Measurements from ENCODE around the gene EHMT2. TPM values are rescaled to one million over a fixed set of nuclear protein-coding genes. Genes with fewer than 3 reads are reported as not detected.

Gene EHMT2
- total and polyA plus RNA-seq, 4 donors = 44.7 to 125 (median 88.3) TPM

DNA sequence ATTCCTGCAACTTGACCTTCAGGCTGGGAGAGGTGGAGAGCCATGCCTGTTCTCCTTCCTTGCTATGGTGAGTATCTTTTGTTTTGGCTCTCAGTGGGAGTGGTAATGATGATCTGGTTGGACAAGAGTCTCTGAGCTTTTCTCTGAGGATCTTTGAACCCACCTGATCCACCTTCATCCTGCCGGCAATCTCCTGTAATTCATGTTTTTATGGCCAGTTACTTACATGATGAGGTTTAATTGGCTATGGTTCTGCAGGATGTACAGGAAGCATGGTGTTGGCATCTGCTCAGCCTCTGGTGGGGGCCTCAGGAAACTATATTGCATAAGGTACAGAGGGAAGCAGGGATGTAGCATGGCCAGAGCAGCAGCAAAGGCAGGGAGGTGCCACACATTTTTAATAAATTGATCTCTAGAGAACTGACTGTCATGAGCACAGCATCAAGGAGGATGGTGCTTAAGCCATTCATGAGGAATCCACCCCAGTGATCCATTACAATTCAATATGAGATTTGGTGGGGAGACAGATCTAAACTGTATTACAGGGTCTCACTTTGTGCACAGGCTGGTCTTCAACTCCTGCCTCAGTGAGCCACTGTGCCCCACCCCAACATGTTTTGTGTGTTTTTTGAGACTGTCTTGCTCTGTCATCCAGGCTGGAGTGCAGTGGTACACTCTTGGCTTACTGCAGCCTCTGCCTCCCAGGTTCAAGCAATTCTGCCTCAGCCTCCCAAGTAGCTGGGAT lies 60.0 kb downstream of the EHMT2 start:
- H3K27ac ChIP-seq (ENCODE audit: low read depth, low read length) = peak overlapping the region; percentile 33
- no peaks in the 10 kb centered on the region for H3K27me3 ChIP-seq (ENCODE audit: control insufficient read depth, insufficient read depth, low read length)
- peaks cover 40% of the 10 kb centered on the region for H3K4me1 ChIP-seq (ENCODE audit: control insufficient read depth, insufficient read depth, low read length)
- H3K36me3 ChIP-seq (ENCODE audit: control insufficient read depth, insufficient read depth, low read length) = peaks cover 42% of the 10 kb centered on the region
- H3K9me3 ChIP-seq (ENCODE audit: control insufficient read depth, insufficient read depth, low read length) = no peaks in the 10 kb centered on the region
- H3K4me3 ChIP-seq (ENCODE audit: low read depth, low read length) = peak overlapping the region; percentile 21
- WGBS (ENCODE audit: insufficient coverage) = 80% methylated on average over 1 of the region's 1 CpG
- DNase-seq (ENCODE audit: low read depth in 4 of 6, low spot score in 6 of 6) = no peak

DNA sequence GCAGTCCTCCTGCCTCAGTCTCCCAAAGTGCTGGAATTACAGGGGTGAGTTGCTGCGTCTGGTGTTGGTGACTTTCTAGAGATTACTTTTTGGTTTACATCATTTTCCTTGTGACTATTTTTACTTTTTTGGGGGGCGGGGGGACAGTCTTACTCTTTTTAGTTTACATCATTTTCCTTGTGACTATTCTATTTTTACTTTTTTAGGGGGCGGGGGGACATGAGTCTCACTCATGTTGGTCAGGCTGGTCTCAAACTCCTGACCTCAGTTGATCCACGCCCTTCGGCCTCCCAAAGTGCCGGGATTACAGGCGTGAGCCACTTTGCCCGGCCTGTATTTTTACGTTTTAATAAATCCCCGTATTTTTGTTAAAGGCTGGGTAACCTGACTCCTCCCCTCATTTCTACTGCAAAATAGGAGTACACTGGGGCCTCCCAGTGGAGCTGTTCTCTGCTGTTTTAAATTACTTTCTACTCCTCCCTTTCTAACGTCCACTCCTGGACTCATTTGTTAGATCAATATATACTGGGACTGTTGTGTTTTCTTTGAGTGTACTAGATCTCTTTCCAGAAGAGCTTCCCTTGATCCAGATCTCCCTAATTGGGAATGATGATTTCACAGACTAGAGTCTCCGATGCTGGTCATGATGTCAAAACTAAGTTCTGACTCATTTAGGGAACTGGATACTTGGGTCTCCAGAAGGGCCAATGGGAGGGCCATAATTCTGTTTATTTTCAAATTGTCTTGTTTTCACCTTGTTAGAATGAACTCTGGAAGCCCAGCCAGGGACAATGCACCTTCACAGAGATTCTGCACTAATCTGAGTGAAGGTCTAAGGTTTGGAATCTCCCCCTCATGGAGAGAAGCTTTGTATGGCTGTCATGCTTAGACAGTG lies 60.8 kb downstream of the EHMT2 start:
- DNase-seq (ENCODE audit: low read depth in 4 of 6, low spot score in 6 of 6) = no peak
- peaks cover 40% of the 10 kb centered on the region for H3K4me1 ChIP-seq (ENCODE audit: control insufficient read depth, insufficient read depth, low read length)
- H3K9me3 ChIP-seq (ENCODE audit: control insufficient read depth, insufficient read depth, low read length) = no peaks in the 10 kb centered on the region
- peaks cover 42% of the 10 kb centered on the region for H3K36me3 ChIP-seq (ENCODE audit: control insufficient read depth, insufficient read depth, low read length)
- peak overlapping the region; percentile 41 for H3K27ac ChIP-seq (ENCODE audit: low read depth, low read length)
- peak overlapping the region; percentile 98 for H3K4me3 ChIP-seq (ENCODE audit: low read depth, low read length)
- WGBS (ENCODE audit: insufficient coverage) = 75% methylated on average over 8 of the region's 12 CpGs
- no peaks in the 10 kb centered on the region for H3K27me3 ChIP-seq (ENCODE audit: control insufficient read depth, insufficient read depth, low read length)

DNA sequence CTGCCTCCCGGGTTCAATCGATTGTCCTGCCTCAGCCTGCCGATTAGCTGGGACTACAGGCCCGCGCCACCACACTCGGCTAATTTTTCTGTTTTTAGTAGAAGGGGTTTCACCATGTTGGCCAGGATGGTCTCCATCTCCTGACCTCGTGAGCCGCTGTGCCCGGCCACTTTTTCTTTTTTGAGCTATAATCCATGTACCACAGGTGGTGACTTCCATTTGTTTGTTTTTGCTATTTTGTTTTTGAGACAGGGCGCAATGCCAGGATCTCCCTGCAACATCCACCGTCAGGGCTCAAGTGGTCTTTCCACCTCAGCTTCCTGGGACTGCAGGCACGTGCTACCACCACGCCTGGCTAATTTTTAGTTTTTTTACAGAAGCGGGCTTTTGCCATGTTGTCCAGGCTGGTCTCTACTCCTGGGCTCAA lies 61.4 kb downstream of the EHMT2 start:
- Histone ChIP-seq H3K27me3 (ENCODE audit: control insufficient read depth, insufficient read depth, low read length) (no peaks in the 10 kb centered on the region), H3K4me3 (ENCODE audit: low read depth, low read length) (peak overlapping the region; percentile 98), H3K27ac (ENCODE audit: low read depth, low read length) (peak overlapping the region; percentile 41), H3K4me1 (ENCODE audit: control insufficient read depth, insufficient read depth, low read length) (peaks cover 44% of the 10 kb centered on the region), H3K36me3 (ENCODE audit: control insufficient read depth, insufficient read depth, low read length) (peaks cover 39% of the 10 kb centered on the region), H3K9me3 (ENCODE audit: control insufficient read depth, insufficient read depth, low read length) (no peaks in the 10 kb centered on the region)
- no peak for DNase-seq (ENCODE audit: low read depth in 4 of 6, low spot score in 6 of 6)
- 60% methylated on average over 7 of the region's 14 CpGs for WGBS (ENCODE audit: insufficient coverage)

DNA sequence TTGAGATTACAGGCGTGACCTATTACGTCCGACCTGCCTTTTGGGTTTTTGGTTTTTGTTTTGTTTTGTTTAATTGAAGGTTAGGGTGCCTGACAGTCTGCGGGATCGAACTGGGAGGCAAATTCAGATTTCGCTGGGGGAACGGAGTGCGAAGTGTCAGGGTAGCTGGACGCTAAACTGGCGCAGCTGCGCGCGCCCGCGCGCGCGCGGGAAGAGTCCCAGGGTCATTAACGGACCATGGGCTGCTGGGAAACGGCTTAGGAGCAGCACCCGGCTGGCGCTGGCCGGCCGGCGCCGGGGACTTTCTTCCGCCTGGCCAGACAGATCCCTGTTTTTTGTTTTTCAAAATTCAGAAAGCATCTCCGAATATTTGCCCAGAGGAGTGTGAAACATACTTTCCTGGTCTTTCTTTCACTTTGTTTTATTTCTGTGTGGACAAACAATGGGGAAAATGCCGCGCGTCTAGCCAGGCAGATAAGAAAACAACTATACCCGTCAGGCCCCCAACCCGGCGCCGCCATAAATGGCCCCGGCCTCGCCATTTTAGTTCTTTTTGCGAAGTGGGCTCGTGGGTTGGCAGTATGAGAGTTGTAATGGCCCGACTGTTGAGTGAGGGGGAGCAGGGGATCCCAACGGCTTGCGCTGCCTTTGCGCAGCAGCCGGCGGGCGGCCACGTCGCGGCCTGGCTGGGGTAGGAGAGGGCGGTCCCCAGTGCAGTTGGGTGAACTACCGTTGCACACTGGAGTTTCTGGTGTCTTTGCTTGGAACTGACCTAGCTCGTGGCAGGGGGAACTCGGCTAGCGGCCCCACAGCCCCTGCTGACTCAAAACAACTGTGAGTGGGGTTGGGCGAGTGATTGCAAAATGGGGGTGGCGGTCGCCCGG lies 62.9 kb downstream of the EHMT2 start:
- under 1% methylated on average over 56 of the region's 59 CpGs for WGBS (ENCODE audit: insufficient coverage)
- DNase-seq (ENCODE audit: low read depth in 4 of 6, low spot score in 6 of 6) = peak in 5 of 6 donors; percentile 79 to 95 (median 89)
- H3K27ac ChIP-seq (ENCODE audit: low read depth, low read length) = peak overlapping the region; percentile 99
- H3K4me3 ChIP-seq (ENCODE audit: low read depth, low read length) = peak overlapping the region; percentile 98
- H3K36me3 ChIP-seq (ENCODE audit: control insufficient read depth, insufficient read depth, low read length) = peaks cover 26% of the 10 kb centered on the region
- H3K9me3 ChIP-seq (ENCODE audit: control insufficient read depth, insufficient read depth, low read length) = no peaks in the 10 kb centered on the region
- peaks cover 44% of the 10 kb centered on the region for H3K4me1 ChIP-seq (ENCODE audit: control insufficient read depth, insufficient read depth, low read length)
- H3K27me3 ChIP-seq (ENCODE audit: control insufficient read depth, insufficient read depth, low read length) = no peaks in the 10 kb centered on the region

DNA sequence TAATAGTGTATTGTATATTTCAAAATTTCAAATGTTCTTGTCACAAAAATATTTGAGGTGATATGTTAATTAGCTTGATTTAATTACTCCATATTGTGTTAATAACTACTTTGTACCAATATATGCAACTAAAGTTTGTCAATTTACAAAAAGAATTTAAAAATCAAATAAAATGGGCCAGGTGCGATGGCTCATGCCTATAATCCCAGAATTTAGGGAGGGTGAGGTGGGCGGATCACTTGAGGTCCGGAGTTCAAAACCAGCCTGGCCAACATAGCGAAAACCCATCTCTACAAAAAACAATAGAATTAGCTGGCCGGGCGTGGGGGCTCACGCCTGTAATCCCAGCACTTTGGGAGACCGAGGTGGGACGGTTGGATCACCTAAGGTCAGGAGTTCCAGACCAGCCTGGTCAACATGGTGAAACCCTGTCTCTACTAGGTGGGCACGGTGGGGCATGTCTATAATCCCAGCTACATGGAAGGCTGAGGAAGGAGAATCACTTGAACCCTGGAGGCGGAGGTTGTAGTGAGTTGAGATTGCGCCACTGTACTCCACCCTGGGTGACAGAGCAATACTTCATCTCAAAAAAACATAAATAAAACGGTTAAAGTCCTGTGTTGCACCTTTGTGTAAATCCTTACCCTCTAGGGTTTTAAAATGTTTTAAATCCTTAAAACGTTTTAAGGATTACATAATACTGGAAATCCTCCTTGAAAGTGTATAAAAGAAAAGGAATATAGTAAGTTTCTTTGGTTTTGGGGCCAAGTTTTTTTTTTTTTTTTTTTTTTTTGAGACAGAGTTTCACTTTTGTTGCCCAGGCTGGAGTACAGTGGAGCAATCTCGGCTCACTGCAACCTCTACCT lies 65.9 kb downstream of the EHMT2 start:
- Histone ChIP-seq H3K27ac (ENCODE audit: low read depth, low read length) (no peak overlapping the region), H3K9me3 (ENCODE audit: control insufficient read depth, insufficient read depth, low read length) (no peaks in the 10 kb centered on the region), H3K4me1 (ENCODE audit: control insufficient read depth, insufficient read depth, low read length) (peaks cover 29% of the 10 kb centered on the region), H3K4me3 (ENCODE audit: low read depth, low read length) (peak overlapping the region; percentile 77), H3K36me3 (ENCODE audit: control insufficient read depth, insufficient read depth, low read length) (no peaks in the 10 kb centered on the region), H3K27me3 (ENCODE audit: control insufficient read depth, insufficient read depth, low read length) (no peaks in the 10 kb centered on the region)
- no peak for DNase-seq (ENCODE audit: low read depth in 4 of 6, low spot score in 6 of 6)
- WGBS (ENCODE audit: insufficient coverage) = 93% methylated on average over 6 of the region's 15 CpGs

DNA sequence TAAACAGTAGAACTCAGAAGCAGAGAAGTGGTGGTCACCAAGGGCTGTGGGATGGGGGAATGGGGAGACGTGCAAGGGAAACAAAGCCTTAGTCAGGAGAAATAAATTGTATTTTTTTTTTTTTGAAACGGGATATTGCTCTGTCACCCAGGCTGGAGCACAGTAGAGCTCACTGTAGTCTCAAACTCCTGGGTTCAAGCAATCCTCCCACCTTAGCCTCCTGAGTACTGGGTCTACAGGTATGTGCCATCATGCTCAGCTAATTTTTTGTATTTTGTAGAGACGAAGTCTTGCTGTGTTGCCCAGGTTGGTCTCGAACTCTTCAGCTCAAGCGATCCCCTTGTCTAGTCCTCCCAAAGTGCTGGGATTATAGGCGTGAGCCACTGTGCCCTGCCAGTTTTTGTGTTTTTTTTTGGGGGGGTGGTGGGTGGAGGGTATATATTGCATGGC lies 66.6 kb downstream of the EHMT2 start:
- Histone ChIP-seq H3K4me1 (ENCODE audit: control insufficient read depth, insufficient read depth, low read length) (peaks cover 29% of the 10 kb centered on the region), H3K27ac (ENCODE audit: low read depth, low read length) (peak overlapping the region; percentile 94), H3K27me3 (ENCODE audit: control insufficient read depth, insufficient read depth, low read length) (no peaks in the 10 kb centered on the region), H3K4me3 (ENCODE audit: low read depth, low read length) (peak overlapping the region; percentile 77), H3K9me3 (ENCODE audit: control insufficient read depth, insufficient read depth, low read length) (no peaks in the 10 kb centered on the region), H3K36me3 (ENCODE audit: control insufficient read depth, insufficient read depth, low read length) (no peaks in the 10 kb centered on the region)
- 87% methylated on average over 3 of the region's 6 CpGs for WGBS (ENCODE audit: insufficient coverage)
- no peak for DNase-seq (ENCODE audit: low read depth in 4 of 6, low spot score in 6 of 6)

Small RNAs within 50 kb of the gene (small RNA-seq; reads per million reads assigned to genes)
- gene AL645922.1 (ENCODE audit: low replicate concordance) = not detected
- 111 reads per million, percentile 98 among the genes with 10 or more reads in this experiment for gene SNORD48 (ENCODE audit: low replicate concordance)
- gene SNORD52 (ENCODE audit: low replicate concordance) = not detected

Other genes with a start within 250 kb of the EHMT2 start
Only the 30 nearest of the 36 such genes appear.
- 1 to 10 TPM; 2.1 to 8.6 TPM for gene LY6G5B, start 227.7 kb downstream of the EHMT2 start, total RNA-seq
- gene LY6G5B, start 227.7 kb downstream of the EHMT2 start, polyA plus RNA-seq (ENCODE audit: insufficient read length in 2 of 2) = 10 to 100 TPM; 17.6 to 35.6 TPM
- 1 to 10 TPM in 1 of 2 donors, under 1 TPM in 1; 0.40 to 3.3 TPM for gene LY6G5C, start 216.6 kb downstream of the EHMT2 start, total RNA-seq
- gene LY6G5C, start 216.6 kb downstream of the EHMT2 start, polyA plus RNA-seq (ENCODE audit: insufficient read length in 2 of 2) = 10 to 100 TPM in 1 of 2 donors, 1 to 10 TPM in 1; 8.5 to 13.1 TPM
- gene ABHD16A, start 194.4 kb downstream of the EHMT2 start, total RNA-seq = 10 to 100 TPM; 51.8 to 83.6 TPM
- 10 to 100 TPM; 72.0 to 85.8 TPM for gene ABHD16A, start 194.4 kb downstream of the EHMT2 start, polyA plus RNA-seq (ENCODE audit: insufficient read length in 2 of 2)
- gene LY6G6F, start 190.8 kb downstream of the EHMT2 start, total RNA-seq = under 1 TPM in 1 of 2 donors, not detected in 1; 0.30 TPM
- under 1 TPM in 1 of 2 donors, not detected in 1; 0.27 TPM for gene LY6G6F, start 190.8 kb downstream of the EHMT2 start, polyA plus RNA-seq (ENCODE audit: insufficient read length in 2 of 2)
- gene LY6G6D, start 182.3 kb downstream of the EHMT2 start, total RNA-seq = 1 to 10 TPM; 1.1 to 6.6 TPM
- 1 to 10 TPM in 1 of 2 donors, under 1 TPM in 1; 0.51 to 2.3 TPM for gene LY6G6D, start 182.3 kb downstream of the EHMT2 start, polyA plus RNA-seq (ENCODE audit: insufficient read length in 2 of 2)
- gene LY6G6C, start 176.0 kb downstream of the EHMT2 start, total RNA-seq = under 1 TPM in 1 of 2 donors, not detected in 1; 0.17 TPM
- gene LY6G6C, start 176.0 kb downstream of the EHMT2 start, polyA plus RNA-seq (ENCODE audit: insufficient read length in 2 of 2) = 1 to 10 TPM in 1 of 2 donors, under 1 TPM in 1; 0.71 to 1.2 TPM
- under 1 TPM in 1 of 2 donors, not detected in 1; 0.17 TPM for gene MPIG6B, start 174.3 kb downstream of the EHMT2 start, total RNA-seq
- 1 to 10 TPM in 1 of 2 donors, under 1 TPM in 1; 0.81 to 1.3 TPM for gene MPIG6B, start 174.3 kb downstream of the EHMT2 start, polyA plus RNA-seq (ENCODE audit: insufficient read length in 2 of 2)
- gene DDAH2, start 168.4 kb downstream of the EHMT2 start, total RNA-seq = 100 to 1,000 TPM in 1 of 2 donors, 10 to 100 TPM in 1; 62.9 to 207 TPM
- 100 to 1,000 TPM; 159 to 178 TPM for gene DDAH2, start 168.4 kb downstream of the EHMT2 start, polyA plus RNA-seq (ENCODE audit: insufficient read length in 2 of 2)
- 100 to 1,000 TPM in 1 of 2 donors, 10 to 100 TPM in 1; 96.3 to 322 TPM for gene CLIC1, start 161.2 kb downstream of the EHMT2 start, total RNA-seq
- gene CLIC1, start 161.2 kb downstream of the EHMT2 start, polyA plus RNA-seq (ENCODE audit: insufficient read length in 2 of 2) = 10 to 100 TPM; 73.5 to 87.1 TPM
- 10 to 100 TPM in 1 of 2 donors, 1 to 10 TPM in 1; 6.2 to 20.2 TPM for gene MSH5, start 157.7 kb downstream of the EHMT2 start, total RNA-seq
- 10 to 100 TPM; 18.9 to 38.8 TPM for gene MSH5, start 157.7 kb downstream of the EHMT2 start, polyA plus RNA-seq (ENCODE audit: insufficient read length in 2 of 2)
- 1 to 10 TPM; 3.4 to 9.5 TPM for gene SAPCD1, start 135.0 kb downstream of the EHMT2 start, total RNA-seq
- 10 to 100 TPM; 10.5 to 11.1 TPM for gene SAPCD1, start 135.0 kb downstream of the EHMT2 start, polyA plus RNA-seq (ENCODE audit: insufficient read length in 2 of 2)
- gene VWA7, start 120.4 kb downstream of the EHMT2 start, total RNA-seq = 1 to 10 TPM; 1.8 to 2.9 TPM
- 1 to 10 TPM; 4.0 to 4.3 TPM for gene VWA7, start 120.4 kb downstream of the EHMT2 start, polyA plus RNA-seq (ENCODE audit: insufficient read length in 2 of 2)
- 10 to 100 TPM; 25.3 to 35.5 TPM for gene VARS1, start 101.9 kb downstream of the EHMT2 start, total RNA-seq
- 10 to 100 TPM; 66.1 to 70.6 TPM for gene VARS1, start 101.9 kb downstream of the EHMT2 start, polyA plus RNA-seq (ENCODE audit: insufficient read length in 2 of 2)
- 10 to 100 TPM; 18.0 to 45.7 TPM for gene LSM2, start 90.7 kb downstream of the EHMT2 start, total RNA-seq
- 10 to 100 TPM; 54.4 to 63.3 TPM for gene LSM2, start 90.7 kb downstream of the EHMT2 start, polyA plus RNA-seq (ENCODE audit: insufficient read length in 2 of 2)
- gene HSPA1L, start 82.4 kb downstream of the EHMT2 start, total RNA-seq = 1 to 10 TPM; 3.3 to 4.8 TPM
- gene HSPA1L, start 82.4 kb downstream of the EHMT2 start, polyA plus RNA-seq (ENCODE audit: insufficient read length in 2 of 2) = 1 to 10 TPM; 5.1 to 6.1 TPM
- gene HSPA1A, start 82.2 kb downstream of the EHMT2 start, total RNA-seq = 100 to 1,000 TPM; 221 to 541 TPM
- 100 to 1,000 TPM; 117 to 175 TPM for gene HSPA1A, start 82.2 kb downstream of the EHMT2 start, polyA plus RNA-seq (ENCODE audit: insufficient read length in 2 of 2)
- 100 to 1,000 TPM; 285 to 696 TPM for gene HSPA1B, start 70.0 kb downstream of the EHMT2 start, total RNA-seq
- 100 to 1,000 TPM; 113 to 166 TPM for gene HSPA1B, start 70.0 kb downstream of the EHMT2 start, polyA plus RNA-seq (ENCODE audit: insufficient read length in 2 of 2)
- 10 to 100 TPM; 21.9 to 47.5 TPM for gene NEU1, start 34.9 kb downstream of the EHMT2 start, total RNA-seq
- 10 to 100 TPM; 23.6 to 25.5 TPM for gene NEU1, start 34.9 kb downstream of the EHMT2 start, polyA plus RNA-seq (ENCODE audit: insufficient read length in 2 of 2)
- under 1 TPM; 0.20 to 0.55 TPM for gene SLC44A4, start 18.7 kb downstream of the EHMT2 start, total RNA-seq
- 1 to 10 TPM in 1 of 2 donors, under 1 TPM in 1; 1.00 to 1.1 TPM for gene SLC44A4, start 18.7 kb downstream of the EHMT2 start, polyA plus RNA-seq (ENCODE audit: insufficient read length in 2 of 2)
- 1 to 10 TPM; 7.8 to 8.6 TPM for gene ZBTB12, start 4.4 kb upstream of the EHMT2 start, total RNA-seq
- gene ZBTB12, start 4.4 kb upstream of the EHMT2 start, polyA plus RNA-seq (ENCODE audit: insufficient read length in 2 of 2) = 10 to 100 TPM; 36.6 to 37.9 TPM
- 10 to 100 TPM in 1 of 2 donors, 1 to 10 TPM in 1; 8.4 to 23.1 TPM for gene C2, start 30.0 kb upstream of the EHMT2 start, total RNA-seq
- gene C2, start 30.0 kb upstream of the EHMT2 start, polyA plus RNA-seq (ENCODE audit: insufficient read length in 2 of 2) = 10 to 100 TPM; 10.8 to 14.7 TPM
- 10 to 100 TPM; 11.6 to 21.8 TPM for gene CFB, start 48.4 kb upstream of the EHMT2 start, total RNA-seq
- gene CFB, start 48.4 kb upstream of the EHMT2 start, polyA plus RNA-seq (ENCODE audit: insufficient read length in 2 of 2) = 1 to 10 TPM; 1.6 to 7.7 TPM
- gene NELFE, start 61.3 kb upstream of the EHMT2 start, total RNA-seq = 10 to 100 TPM; 37.8 to 75.5 TPM
- gene NELFE, start 61.3 kb upstream of the EHMT2 start, polyA plus RNA-seq (ENCODE audit: insufficient read length in 2 of 2) = 10 to 100 TPM; 73.3 to 78.3 TPM
- gene SKIC2, start 61.5 kb upstream of the EHMT2 start, total RNA-seq = 10 to 100 TPM; 24.0 to 37.9 TPM
- gene SKIC2, start 61.5 kb upstream of the EHMT2 start, polyA plus RNA-seq (ENCODE audit: insufficient read length in 2 of 2) = 10 to 100 TPM; 49.2 to 60.5 TPM
- 10 to 100 TPM in 1 of 2 donors, 1 to 10 TPM in 1; 7.9 to 19.5 TPM for gene DXO, start 74.4 kb upstream of the EHMT2 start, total RNA-seq
- gene DXO, start 74.4 kb upstream of the EHMT2 start, polyA plus RNA-seq (ENCODE audit: insufficient read length in 2 of 2) = 10 to 100 TPM; 26.4 to 32.7 TPM
- gene C4A, start 84.4 kb upstream of the EHMT2 start, total RNA-seq = 100 to 1,000 TPM in 1 of 2 donors, 10 to 100 TPM in 1; 68.4 to 107 TPM
- 10 to 100 TPM; 47.5 to 55.8 TPM for gene C4A, start 84.4 kb upstream of the EHMT2 start, polyA plus RNA-seq (ENCODE audit: insufficient read length in 2 of 2)
- gene C4B, start 117.1 kb upstream of the EHMT2 start, total RNA-seq = 100 to 1,000 TPM in 1 of 2 donors, 10 to 100 TPM in 1; 67.4 to 113 TPM
- gene C4B, start 117.1 kb upstream of the EHMT2 start, polyA plus RNA-seq (ENCODE audit: insufficient read length in 2 of 2) = 10 to 100 TPM; 52.1 to 72.7 TPM
- gene CYP21A2, start 140.7 kb upstream of the EHMT2 start, total RNA-seq = under 1 TPM; 0.30 to 0.61 TPM
- 1 to 10 TPM; 2.7 to 4.9 TPM for gene CYP21A2, start 140.7 kb upstream of the EHMT2 start, polyA plus RNA-seq (ENCODE audit: insufficient read length in 2 of 2)
- 10 to 100 TPM; 53.9 to 78.4 TPM for gene TNXB, start 211.6 kb upstream of the EHMT2 start, total RNA-seq
- gene TNXB, start 211.6 kb upstream of the EHMT2 start, polyA plus RNA-seq (ENCODE audit: insufficient read length in 2 of 2) = 10 to 100 TPM; 26.1 to 46.2 TPM
- gene ATF6B, start 230.5 kb upstream of the EHMT2 start, total RNA-seq = 10 to 100 TPM; 20.4 to 29.0 TPM
- gene ATF6B, start 230.5 kb upstream of the EHMT2 start, polyA plus RNA-seq (ENCODE audit: insufficient read length in 2 of 2) = 10 to 100 TPM; 84.1 to 99.9 TPM